Measurements from ENCODE around the gene SEMA4A.

DNA sequence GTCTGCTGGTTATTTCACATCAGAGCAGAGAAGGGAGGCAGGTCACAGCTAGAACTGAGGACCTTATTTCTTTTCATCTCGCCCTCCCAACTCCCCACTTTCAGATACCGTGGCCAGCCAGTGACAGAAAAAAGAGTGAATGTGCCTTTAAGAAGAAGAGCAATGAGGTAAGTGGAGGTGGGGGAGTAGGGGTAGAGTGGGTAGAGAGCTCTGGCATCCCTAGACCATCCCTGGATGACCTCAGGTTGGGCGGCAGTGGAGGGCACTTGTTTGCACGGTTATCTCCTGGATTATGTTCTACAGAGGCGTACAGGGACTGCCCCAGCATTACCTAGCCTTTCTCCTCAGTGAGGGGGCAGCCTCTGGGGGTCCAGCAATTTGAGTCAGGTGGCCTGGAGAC lies 4.6 kb downstream of the SEMA4A start:
- TF ChIP-seq, protein P1, sequence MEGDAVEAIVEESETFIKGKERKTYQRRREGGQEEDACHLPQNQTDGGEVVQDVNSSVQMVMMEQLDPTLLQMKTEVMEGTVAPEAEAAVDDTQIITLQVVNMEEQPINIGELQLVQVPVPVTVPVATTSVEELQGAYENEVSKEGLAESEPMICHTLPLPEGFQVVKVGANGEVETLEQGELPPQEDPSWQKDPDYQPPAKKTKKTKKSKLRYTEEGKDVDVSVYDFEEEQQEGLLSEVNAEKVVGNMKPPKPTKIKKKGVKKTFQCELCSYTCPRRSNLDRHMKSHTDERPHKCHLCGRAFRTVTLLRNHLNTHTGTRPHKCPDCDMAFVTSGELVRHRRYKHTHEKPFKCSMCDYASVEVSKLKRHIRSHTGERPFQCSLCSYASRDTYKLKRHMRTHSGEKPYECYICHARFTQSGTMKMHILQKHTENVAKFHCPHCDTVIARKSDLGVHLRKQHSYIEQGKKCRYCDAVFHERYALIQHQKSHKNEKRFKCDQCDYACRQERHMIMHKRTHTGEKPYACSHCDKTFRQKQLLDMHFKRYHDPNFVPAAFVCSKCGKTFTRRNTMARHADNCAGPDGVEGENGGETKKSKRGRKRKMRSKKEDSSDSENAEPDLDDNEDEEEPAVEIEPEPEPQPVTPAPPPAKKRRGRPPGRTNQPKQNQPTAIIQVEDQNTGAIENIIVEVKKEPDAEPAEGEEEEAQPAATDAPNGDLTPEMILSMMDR (conservative IDR thresholded peaks at IDR 0.05) = no peak
- TF ChIP-seq ZFX (IDR thresholded peaks at IDR 0.05) = no peak

Data from C4-2B (cell line).